GM10248 (cell line): ENCODE data around the gene ZBTB20.

Experiments used
- CTCF ChIA-PET: fragments of 300-600 bp; sonication (Branson Sonifier 250); formaldehyde crosslinking; extraction: SDS; loops from one replicate; lab custom pipeline; 2021; ENCODE audit warnings: antibody characterized with exemption; lab: Yijun Ruan, JAX
- POLR2A ChIA-PET: fragments of 350-650 bp; sonication (Branson Sonifier 250); formaldehyde crosslinking; extraction: SDS; loops from one replicate; lab custom pipeline; 2020; ENCODE audit warnings: antibody characterized with exemption; lab: Yijun Ruan, JAX
- DNase-seq: peaks from one replicate; pipeline ENCODE4 v3.0.0; 2012; ENCODE audit errors: extremely low spot score
- TF ChIP-seq, protein P1 (sequence below): IDR thresholded peaks from 2 replicates; pipeline ENCODE4 v1.5.1; 2012; ENCODE audit warnings: mild to moderate bottlenecking, low read depth; ENCODE audit errors: extremely low read depth, missing control alignments, control extremely low read depth

ZBTB20 gene

DNA sequence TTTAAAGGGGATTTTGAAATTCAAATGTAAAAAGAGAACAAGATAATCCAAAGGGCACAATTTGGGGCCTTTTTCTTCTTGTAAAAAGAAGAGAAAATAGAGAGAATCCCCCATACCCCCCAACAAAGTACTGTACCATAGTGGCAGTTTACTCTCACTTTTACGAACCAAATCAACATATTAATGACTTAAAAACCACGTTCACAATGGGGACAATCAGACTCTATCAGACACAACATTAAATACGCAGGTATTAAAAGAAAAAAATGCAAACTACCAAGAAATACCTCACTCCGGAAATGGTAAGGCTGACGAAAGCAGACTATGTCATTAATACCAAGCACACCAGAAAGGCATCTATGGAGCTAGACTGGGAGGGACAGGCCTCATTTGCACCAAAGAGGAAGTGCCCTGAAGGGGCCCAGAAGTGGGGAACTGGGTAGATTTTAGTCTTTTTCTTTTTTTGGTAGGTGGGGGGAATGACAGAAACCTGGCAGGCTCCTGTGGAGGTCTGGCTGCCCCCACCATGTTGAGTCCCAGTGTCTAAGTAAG is 719.0 kb downstream of the ZBTB20 start:
- ChIA-PET CTCF (interaction anchor here (1.8 kb wide), 1 partner anchor 10 kb away, joined by 14 read pairs; no protein-coding TSS in a partner anchor), POLR2A (no interaction called here)
- TF ChIP-seq, protein P1, sequence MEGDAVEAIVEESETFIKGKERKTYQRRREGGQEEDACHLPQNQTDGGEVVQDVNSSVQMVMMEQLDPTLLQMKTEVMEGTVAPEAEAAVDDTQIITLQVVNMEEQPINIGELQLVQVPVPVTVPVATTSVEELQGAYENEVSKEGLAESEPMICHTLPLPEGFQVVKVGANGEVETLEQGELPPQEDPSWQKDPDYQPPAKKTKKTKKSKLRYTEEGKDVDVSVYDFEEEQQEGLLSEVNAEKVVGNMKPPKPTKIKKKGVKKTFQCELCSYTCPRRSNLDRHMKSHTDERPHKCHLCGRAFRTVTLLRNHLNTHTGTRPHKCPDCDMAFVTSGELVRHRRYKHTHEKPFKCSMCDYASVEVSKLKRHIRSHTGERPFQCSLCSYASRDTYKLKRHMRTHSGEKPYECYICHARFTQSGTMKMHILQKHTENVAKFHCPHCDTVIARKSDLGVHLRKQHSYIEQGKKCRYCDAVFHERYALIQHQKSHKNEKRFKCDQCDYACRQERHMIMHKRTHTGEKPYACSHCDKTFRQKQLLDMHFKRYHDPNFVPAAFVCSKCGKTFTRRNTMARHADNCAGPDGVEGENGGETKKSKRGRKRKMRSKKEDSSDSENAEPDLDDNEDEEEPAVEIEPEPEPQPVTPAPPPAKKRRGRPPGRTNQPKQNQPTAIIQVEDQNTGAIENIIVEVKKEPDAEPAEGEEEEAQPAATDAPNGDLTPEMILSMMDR, result no peak
- peak; percentile 16 for DNase-seq

DNA sequence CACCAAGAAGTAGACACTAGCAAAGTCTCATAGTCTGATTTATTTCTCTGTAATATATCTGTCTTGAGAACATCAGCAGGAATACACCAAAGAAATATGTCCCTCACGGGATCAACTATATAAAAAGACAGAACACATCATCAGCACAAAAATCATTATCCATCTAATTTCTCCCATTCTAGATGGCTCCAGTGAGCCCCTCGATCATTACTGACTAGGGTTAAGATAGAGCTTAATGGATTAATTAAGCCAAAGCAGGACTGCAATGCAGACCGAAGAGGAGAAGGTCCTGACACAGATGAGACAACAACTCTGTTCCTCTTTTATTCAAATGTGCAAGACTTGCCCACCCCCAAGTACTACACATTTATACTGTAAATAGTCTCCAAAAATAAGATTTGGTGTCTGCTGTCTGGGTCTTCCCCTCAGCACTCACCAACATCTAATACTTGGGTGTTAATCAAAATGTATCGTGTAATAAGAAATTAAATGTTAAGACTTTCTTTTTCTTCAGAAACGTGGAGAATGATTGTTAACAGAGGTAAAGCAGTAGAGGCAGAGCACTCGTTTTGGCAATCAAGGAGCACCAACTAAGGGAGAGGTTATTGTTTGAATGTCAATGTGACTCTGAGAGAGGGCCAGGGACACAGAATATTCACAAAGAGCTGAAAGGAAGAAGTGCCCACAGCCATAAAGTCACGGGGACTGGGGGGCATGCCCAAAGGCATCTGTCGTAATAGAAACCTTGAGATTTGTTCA is 719.6 kb downstream of the ZBTB20 start:
- DNase-seq, result no peak
- ChIA-PET CTCF (interaction anchor here (1.1 to 1.8 kb wide), 2 partner anchors 9 kb away, joined by 3 to 14 read pairs; no protein-coding TSS in a partner anchor), POLR2A (no interaction called here)
- TF ChIP-seq, protein P1, result no peak

DNA sequence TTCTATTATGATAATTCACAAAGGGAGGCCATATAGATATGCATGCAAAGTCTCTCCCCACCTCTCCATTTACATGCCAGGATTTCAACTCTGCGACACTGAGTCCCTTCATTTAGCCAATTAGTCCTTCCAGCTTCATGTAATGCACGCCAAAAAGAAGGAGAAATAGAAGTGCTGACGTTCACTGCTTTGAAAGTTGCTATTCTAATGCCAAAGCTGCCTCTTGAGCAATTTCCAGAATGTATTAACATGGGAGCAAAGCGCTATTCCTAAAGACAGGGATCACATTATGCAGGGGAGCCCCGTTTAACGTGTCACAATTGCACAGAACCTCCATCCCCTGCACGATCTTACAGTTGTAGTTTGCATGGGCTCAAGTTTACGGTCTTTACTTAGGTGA is 722.8 kb downstream of the ZBTB20 start:
- no peak for DNase-seq
- TF ChIP-seq, protein P1, result no peak
- ChIA-PET CTCF (interaction anchor here (1.1 kb wide), 1 partner anchor 14 kb away, joined by 3 read pairs; no protein-coding TSS in a partner anchor), POLR2A (no interaction called here)

DNA sequence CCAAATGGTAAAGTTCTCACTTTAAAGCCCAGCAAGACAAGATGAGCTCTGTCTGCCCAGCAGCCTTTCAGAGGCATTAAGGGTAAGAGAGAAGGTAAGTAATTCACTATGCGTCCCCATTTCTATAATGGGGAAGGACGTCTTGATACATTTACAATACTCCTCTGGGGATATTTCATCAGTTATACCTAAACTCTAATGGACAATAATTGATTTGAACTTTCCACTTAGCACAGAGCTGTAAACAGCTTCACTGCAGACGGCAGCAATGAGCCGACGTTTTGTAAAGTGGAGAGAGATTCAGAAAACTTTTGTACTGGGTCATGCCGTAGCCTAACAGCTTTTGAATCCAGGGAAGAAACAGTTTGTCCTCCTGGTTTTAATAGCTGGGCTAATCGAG is 725.9 kb downstream of the ZBTB20 start:
- TF ChIP-seq, protein P1, result no peak
- no peak for DNase-seq
- ChIA-PET CTCF (interaction anchor here (1.0 to 11.3 kb wide), 14 partner anchors 10 to 271 kb away, joined by 3 to 139 read pairs (median 8); no protein-coding TSS in a partner anchor), POLR2A (no interaction called here)

DNA sequence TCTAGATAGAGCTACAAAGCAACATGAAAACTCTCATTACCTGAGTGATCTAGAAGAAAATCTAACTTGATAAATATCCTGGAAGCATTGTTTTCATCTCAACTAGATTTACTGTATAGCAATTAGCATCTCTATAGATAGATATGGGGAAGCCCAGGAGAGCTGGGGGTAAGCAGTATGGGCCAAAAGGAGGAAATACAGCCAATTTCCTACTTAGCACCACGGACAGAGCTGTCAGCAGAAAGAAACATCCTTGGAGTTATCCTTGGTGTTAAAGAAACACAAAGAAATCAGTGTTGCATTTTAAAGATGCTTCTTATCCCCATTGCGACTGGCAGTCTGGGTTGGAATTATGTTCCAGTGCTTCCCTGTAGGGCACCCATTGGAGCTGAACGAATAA is 727.0 kb downstream of the ZBTB20 start:
- ChIA-PET CTCF (interaction anchor here (0.9 to 11.3 kb wide), 14 partner anchors 11 to 1395 kb away, joined by 3 to 139 read pairs (median 8); no protein-coding TSS in a partner anchor), POLR2A (no interaction called here)
- TF ChIP-seq, protein P1, result no peak
- DNase-seq, result no peak

DNA sequence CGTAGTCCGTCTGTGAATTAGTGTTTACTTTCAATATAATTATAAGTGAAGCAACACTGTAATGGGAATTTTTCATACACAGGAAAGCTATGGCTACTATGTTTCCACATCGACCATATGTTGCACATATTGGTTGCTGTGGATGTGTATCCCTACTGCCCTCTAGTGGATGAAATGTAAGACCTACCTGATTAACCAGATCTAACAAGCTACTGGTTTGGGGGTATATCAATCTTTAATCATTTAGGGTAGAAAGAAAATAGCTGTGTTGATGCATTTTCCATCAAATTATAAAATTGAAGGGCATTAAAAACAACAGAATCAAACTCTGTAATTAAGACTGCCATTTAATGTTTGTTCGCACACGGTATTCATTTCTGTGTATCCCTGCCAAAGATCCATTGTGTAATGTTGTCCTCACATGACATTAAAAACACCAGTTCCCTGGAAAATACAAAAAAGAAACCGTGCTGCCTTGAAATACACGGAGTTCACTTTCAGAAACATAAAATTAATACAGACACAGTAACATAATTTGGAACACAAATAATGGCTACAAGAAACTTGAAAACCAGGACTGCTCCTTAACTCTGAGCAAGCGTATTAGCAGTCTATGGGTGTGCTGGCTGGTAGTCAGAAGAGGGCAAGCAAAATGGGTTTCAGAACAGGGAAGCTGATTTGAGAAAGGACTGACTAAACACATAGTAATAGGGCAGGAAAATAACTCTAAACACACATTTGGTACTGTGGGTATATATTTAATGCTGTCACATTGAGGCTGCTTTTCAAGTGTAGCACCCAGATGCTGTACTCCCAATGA is 728.2 kb downstream of the ZBTB20 start:
- CTCF ChIA-PET, result interaction anchor here (0.7 to 11.3 kb wide), 59 partner anchors 9 to 1396 kb away, joined by 3 to 139 read pairs (median 5); no protein-coding TSS in a partner anchor
- peak; percentile 29 for DNase-seq
- POLR2A ChIA-PET, result interaction anchor here (0.6 kb wide), 1 partner anchor 342 kb away, joined by 4 read pairs; no protein-coding TSS in a partner anchor
- TF ChIP-seq, protein P1, result peak; percentile 71
